Measurements from ENCODE around the gene AP3S2.

Gene AP3S2

DNA sequence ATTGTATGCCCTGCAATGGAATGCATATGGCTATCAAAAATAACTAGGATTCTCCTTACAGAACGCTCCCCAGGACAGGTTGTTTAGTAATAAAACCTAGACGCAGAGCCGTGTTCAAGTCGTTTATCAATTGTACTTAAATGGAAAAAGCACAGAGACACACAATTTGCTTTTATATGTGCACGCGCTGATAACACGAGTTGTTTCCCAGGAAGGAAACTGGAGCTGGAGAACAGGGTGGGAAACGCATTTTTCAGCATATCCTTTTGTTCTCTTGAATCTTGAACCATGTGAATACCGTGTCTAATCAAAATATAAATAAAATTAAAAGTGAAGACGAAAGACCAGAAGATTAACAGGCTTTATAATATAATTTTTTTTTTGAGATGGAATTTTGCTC lies 75.5 kb downstream of the AP3S2 start:
- in situ Hi-C loops (cut with MboI; ENCODE audit: low sequenced_read_pairs) = no loop called here

DNA sequence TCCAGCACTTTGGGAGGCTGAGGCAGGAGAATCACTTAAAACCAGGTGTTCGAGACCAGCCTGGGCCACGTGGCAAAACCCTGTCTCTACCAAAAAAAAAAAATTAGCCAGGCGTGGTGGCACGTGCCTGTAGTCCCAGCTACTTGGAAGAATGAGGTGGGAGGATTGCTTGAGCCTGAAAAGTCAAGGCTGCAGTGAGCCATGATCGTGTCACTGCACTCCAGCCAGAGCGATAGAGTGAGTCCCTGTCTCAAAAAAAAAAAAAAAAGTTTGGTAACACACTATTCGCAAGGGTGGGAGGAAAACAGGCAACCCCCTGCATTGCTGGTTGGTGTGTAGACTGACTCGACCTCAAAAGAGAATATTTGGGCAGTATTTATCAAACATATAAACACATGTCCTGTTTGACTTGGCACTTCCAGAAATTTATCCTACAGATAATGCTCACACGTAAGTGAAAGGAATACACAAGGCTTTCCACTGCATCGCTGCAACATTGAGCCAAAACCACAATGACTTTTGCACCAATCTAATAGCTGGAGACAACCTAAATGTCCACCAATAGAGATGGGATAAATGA lies 76.0 kb downstream of the AP3S2 start:
- in situ Hi-C loops (cut with MboI; ENCODE audit: low sequenced_read_pairs) = no loop called here

DNA sequence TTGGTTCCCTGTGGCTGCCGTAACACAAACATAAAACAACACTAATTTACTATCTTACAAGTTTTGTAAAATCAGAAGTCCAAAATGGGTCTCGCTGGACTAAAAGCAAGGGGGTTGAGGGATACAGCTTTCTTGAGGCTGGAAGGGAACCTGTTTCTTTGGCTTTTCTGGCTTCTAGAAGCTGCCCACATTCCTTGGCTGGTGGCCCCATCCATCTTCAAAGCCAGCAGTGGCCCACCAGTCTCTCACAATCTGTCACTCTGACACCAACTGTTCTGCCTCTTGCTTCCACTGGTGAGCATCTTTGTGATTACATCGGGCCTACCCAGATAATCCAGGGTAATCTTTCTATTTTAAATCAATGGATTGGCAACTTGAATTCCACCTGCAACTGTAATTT lies 78.0 kb downstream of the AP3S2 start:
- in situ Hi-C loops (cut with MboI; ENCODE audit: low sequenced_read_pairs) = no loop called here

DNA sequence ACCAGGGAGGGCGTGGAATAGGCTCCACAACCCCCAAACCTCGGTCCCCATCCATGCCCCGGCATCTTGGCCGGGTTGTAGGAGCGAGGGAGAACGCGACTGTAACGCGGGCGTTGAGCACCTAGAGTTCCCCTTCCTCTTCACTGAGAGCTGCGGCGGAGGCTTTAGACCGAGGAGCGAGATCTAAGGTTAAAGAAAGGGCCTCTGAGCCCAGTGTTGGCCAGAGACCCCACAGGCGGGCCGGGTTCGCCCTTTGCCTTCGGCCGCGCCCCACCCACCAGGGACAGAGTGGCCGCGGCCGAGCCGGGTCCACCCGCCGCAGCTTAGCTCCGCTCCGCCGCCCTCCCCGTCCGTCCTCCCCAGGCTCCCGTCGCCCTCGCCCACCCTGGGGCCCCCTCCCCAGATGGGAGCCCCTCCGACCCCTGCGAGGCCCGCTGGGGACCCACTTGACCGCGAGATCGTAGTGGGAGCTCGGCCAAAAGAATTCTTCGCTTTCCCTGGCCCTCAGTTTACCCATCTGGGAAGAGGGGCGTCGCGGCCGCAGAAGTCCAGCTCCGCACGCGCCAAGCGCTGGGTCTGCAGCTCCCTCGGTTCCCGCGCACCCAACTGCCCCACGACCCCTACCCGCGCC lies 79.6 kb downstream of the AP3S2 start:
- in situ Hi-C loops (cut with MboI; ENCODE audit: low sequenced_read_pairs) = no loop called here

GRCh38 chr15:89813381-89814111 lies 80.2 kb downstream of the AP3S2 start:
- in situ Hi-C loops (cut with MboI; ENCODE audit: low sequenced_read_pairs) = no loop called here

- in situ Hi-C loops (cut with MboI; ENCODE audit: low sequenced_read_pairs) = no loop called here
These were observed 80.9 kb downstream of the AP3S2 start for GRCh38 chr15:89812847-89813320.

- in situ Hi-C loops (cut with MboI; ENCODE audit: low sequenced_read_pairs) = no loop called here
These were observed 81.6 kb downstream of the AP3S2 start for GRCh38 chr15:89812011-89812846.

GRCh38 chr15:89810837-89811236 lies 83.0 kb downstream of the AP3S2 start:
- in situ Hi-C loops (cut with MboI; ENCODE audit: low sequenced_read_pairs) = no loop called here

DNA sequence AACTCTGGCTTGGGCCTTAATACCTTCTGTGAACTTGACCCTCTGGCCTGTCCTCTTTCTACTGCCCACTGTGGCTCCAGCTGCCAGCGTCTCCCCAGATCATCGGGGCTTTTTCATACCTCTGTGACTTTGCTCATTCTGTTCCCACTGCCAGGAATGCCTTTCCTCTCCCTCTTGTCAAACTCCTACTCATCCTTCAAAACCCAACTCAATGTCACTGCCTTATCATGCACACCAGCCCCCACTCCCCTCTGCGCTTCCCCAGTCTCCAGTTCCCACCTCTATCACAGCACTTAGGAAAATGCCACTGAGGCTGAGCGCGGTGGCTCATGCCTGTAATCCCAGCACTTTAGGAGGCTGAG lies 84.0 kb downstream of the AP3S2 start:
- in situ Hi-C loops (cut with MboI; ENCODE audit: low sequenced_read_pairs) = no loop called here

DNA sequence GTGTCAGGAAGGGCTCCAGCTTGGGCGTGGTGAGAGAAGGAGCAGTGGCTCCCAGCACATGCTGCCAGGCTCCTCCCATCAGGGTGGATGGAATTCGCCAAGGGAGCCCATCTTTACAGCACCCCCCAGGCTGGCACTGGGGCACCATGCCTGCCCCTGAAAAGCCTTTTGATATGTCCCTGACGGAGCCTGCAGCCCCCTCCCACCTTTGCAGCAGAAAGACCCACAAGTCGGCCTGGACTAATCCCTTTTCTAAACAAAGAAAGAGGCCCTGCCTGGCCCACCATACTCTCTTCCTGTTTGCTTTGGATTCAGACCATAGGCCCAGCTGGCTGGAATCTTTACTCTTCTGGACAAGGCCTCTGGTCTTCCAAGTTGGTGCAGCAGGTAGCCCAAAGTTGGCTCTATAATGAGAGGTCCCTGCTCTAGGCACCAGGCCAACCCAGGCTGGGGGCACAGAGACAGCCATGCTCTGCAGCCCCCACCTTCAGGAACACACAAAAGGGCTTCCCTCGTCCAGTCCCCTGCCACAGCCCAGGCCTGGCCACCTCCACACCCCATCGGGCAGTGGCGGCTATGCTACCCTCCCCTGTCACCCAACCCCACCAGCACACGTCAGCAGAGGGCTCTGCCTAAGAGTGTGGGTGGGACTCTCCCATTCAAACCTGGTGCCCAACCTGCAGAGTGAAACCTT lies 84.6 kb downstream of the AP3S2 start:
- in situ Hi-C loops (cut with MboI; ENCODE audit: low sequenced_read_pairs) = no loop called here

GRCh38 chr15:89808160-89808870 lies 85.5 kb downstream of the AP3S2 start:
- in situ Hi-C loops (cut with MboI; ENCODE audit: low sequenced_read_pairs) = no loop called here

- in situ Hi-C loops (cut with MboI; ENCODE audit: low sequenced_read_pairs) = no loop called here
These were observed 86.1 kb downstream of the AP3S2 start for GRCh38 chr15:89807689-89808088.

DNA sequence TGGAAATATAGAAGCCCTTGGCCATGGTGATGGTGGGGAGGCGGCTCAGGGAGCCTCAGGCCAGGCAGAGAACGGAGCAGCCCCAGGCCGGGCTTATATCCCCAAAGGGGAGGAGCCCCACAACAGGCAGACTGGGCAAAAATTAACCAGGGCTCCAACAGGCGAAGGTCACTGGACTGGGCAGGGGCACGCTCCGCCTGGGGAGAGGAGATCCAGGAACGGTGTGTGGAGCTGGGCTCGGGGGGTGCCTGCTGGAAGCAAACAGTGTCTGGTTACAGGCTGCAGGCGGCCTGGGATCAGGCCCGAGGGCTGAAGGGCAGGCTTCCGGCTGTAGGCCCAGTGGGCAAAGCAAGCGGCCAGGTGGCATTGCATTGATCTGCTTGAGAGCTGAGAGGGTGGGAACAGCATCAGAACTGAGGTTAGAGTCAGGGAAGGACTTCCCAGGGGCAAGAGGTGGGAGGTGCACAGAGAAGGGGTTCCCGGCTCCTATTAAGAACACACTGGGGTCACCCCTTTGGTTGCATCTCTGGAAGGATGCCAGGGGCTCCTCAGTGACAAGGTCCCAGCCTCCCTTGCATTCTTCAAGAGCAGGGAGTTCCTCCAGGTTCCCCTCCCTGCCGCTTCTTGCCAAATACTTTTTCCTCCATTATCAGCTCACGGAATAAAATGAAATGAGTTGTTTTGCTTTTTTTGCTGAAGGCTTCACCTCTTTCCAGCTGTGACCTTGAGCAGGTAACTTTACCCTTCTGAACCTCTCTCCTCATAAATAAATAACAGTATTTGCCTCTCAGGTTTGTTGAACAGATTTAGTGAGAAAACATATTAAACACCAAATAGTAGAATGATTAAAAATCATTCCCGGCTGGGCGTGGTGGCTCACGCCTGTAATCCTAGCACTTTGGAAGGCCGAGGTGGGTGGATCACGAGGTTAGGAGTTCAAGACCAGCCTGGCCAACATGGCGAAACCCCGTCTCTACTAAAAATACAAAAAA lies 86.9 kb downstream of the AP3S2 start:
- in situ Hi-C loops (cut with MboI; ENCODE audit: low sequenced_read_pairs) = no loop called here

DNA sequence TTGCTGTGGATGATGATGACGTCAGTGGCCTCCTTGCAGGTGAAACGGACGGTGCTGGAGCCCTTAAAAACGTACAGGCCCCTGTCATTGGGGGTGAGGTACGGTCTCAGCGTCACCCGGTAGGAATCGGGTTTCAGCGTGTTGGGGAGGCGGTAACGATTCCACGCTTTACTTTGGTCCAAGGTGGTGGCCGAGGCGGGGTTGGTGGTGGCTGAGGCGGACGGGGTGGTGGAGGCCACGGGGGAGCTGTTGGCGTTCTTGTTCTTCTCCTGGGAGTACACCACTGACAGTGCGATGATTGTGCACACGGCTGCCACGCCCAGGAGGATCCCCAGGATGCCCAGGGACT lies 87.6 kb downstream of the AP3S2 start:
- in situ Hi-C loops (cut with MboI; ENCODE audit: low sequenced_read_pairs) = no loop called here

GRCh38 chr15:89805241-89806209 lies 88.3 kb downstream of the AP3S2 start:
- in situ Hi-C loops (cut with MboI; ENCODE audit: low sequenced_read_pairs) = no loop called here

GRCh38 chr15:89803941-89804800 lies 89.6 kb downstream of the AP3S2 start:
- in situ Hi-C loops (cut with MboI; ENCODE audit: low sequenced_read_pairs) = no loop called here

Measured in hTERT RPE-1 (cell line).